Measurements from ENCODE around the gene NOX5.

GRCh38 chr15:69035918-69036258 is 21.4 kb downstream of the NOX5 start:
- TF ChIP-seq CTCF (conservative IDR thresholded peaks at IDR 0.05 in 1 of 2, IDR thresholded peaks at IDR 0.05 in 1 of 2; ENCODE audit: low read depth in 1 of 2, low read length in 2 of 2) = no peak
- TF ChIP-seq EZH2 (IDR thresholded peaks at IDR 0.05; ENCODE audit: low read length, missing control alignments) = no peak
